ENCODE measurements around the gene AMER3. TPM values are rescaled to one million over a fixed set of nuclear protein-coding genes. Genes with fewer than 3 reads are reported as not detected.

Gene AMER3
- total RNA-seq, 1 experiment from 2014 or later: not detected

DNA sequence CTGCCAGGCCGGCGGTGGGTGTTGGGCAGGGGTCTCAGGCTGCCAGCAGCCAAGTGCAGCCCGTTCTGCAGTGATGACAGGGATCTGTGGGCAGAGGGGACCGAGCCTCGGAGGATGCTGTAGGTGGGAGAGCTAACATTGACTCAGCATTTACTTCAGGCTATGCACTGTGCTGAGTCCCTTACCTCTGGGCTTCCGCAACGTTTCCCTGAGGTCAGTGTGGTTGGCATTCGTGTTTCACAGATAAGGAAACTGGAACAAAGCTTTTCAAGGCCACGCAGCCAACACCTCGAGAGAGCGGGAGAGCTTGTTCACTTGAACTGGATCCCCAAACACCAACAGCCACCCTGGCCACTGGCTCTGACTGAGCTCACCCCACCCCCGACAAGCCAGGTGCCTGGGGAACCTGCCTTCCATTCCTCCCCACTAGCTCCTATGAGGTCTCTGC is 27.3 kb upstream of the AMER3 start:
- Histone ChIP-seq H3K27me3 (ENCODE audit: control insufficient read depth, insufficient read depth, low read length) (no peaks in the 10 kb centered on the region; the same call in 1 of the 2 replicates), H3K4me1 (ENCODE audit: control insufficient read depth, insufficient read depth, low read length) (peaks cover 8% of the 10 kb centered on the region), H3K27ac (ENCODE audit: low read length) (peak overlapping the region; percentile 65; the same call in 1 of the 2 replicates), H3K36me3 (ENCODE audit: control insufficient read depth, insufficient read depth, low read length) (no peaks in the 10 kb centered on the region), H3K4me3 (ENCODE audit: low read depth in 2 of 2, low read length in 2 of 2) (peak overlapping the region; percentile 64 to 74), H3K9me3 (ENCODE audit: control insufficient read depth, insufficient read depth, low read depth, low read length) (no peaks in the 10 kb centered on the region)
- CTCF ChIA-PET: no interaction called here
- in situ Hi-C loops (cut with HindIII; ENCODE audit: low pct_unique_long_range_greater_than_20kb, low sequenced_read_pairs) (no loop called here), intact Hi-C loops (cut with micrococcal nuclease; ENCODE audit: unreplicated experiment) (no loop called here)
- ATAC-seq (peak; percentile 62), DNase-seq (ENCODE audit: low read depth, low spot score) (no peak)
- POLR2A ChIA-PET: no interaction called here
- TF ChIP-seq POLR2AphosphoS5 (IDR thresholded peaks at IDR 0.05; ENCODE audit: low read depth, low read length): no peak
- TF ChIP-seq, protein P1, sequence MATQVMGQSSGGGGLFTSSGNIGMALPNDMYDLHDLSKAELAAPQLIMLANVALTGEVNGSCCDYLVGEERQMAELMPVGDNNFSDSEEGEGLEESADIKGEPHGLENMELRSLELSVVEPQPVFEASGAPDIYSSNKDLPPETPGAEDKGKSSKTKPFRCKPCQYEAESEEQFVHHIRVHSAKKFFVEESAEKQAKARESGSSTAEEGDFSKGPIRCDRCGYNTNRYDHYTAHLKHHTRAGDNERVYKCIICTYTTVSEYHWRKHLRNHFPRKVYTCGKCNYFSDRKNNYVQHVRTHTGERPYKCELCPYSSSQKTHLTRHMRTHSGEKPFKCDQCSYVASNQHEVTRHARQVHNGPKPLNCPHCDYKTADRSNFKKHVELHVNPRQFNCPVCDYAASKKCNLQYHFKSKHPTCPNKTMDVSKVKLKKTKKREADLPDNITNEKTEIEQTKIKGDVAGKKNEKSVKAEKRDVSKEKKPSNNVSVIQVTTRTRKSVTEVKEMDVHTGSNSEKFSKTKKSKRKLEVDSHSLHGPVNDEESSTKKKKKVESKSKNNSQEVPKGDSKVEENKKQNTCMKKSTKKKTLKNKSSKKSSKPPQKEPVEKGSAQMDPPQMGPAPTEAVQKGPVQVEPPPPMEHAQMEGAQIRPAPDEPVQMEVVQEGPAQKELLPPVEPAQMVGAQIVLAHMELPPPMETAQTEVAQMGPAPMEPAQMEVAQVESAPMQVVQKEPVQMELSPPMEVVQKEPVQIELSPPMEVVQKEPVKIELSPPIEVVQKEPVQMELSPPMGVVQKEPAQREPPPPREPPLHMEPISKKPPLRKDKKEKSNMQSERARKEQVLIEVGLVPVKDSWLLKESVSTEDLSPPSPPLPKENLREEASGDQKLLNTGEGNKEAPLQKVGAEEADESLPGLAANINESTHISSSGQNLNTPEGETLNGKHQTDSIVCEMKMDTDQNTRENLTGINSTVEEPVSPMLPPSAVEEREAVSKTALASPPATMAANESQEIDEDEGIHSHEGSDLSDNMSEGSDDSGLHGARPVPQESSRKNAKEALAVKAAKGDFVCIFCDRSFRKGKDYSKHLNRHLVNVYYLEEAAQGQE (IDR thresholded peaks at IDR 0.05; ENCODE audit: insufficient read depth in 1 of 2, low read depth in 2 of 2, low read length in 1 of 2): no peak
- no peak for TF ChIP-seq TCF7L2 (IDR thresholded peaks at IDR 0.05; ENCODE audit: low read depth, low read length)
- TF ChIP-seq, protein P2, sequence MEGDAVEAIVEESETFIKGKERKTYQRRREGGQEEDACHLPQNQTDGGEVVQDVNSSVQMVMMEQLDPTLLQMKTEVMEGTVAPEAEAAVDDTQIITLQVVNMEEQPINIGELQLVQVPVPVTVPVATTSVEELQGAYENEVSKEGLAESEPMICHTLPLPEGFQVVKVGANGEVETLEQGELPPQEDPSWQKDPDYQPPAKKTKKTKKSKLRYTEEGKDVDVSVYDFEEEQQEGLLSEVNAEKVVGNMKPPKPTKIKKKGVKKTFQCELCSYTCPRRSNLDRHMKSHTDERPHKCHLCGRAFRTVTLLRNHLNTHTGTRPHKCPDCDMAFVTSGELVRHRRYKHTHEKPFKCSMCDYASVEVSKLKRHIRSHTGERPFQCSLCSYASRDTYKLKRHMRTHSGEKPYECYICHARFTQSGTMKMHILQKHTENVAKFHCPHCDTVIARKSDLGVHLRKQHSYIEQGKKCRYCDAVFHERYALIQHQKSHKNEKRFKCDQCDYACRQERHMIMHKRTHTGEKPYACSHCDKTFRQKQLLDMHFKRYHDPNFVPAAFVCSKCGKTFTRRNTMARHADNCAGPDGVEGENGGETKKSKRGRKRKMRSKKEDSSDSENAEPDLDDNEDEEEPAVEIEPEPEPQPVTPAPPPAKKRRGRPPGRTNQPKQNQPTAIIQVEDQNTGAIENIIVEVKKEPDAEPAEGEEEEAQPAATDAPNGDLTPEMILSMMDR (IDR thresholded peaks at IDR 0.05): no peak
- no peak for TF ChIP-seq SIN3A (IDR thresholded peaks at IDR 0.05; ENCODE audit: borderline replicate concordance, insufficient read depth, low read depth, low read length)
- BruUV-seq (replicated peaks): no TSS peak

DNA sequence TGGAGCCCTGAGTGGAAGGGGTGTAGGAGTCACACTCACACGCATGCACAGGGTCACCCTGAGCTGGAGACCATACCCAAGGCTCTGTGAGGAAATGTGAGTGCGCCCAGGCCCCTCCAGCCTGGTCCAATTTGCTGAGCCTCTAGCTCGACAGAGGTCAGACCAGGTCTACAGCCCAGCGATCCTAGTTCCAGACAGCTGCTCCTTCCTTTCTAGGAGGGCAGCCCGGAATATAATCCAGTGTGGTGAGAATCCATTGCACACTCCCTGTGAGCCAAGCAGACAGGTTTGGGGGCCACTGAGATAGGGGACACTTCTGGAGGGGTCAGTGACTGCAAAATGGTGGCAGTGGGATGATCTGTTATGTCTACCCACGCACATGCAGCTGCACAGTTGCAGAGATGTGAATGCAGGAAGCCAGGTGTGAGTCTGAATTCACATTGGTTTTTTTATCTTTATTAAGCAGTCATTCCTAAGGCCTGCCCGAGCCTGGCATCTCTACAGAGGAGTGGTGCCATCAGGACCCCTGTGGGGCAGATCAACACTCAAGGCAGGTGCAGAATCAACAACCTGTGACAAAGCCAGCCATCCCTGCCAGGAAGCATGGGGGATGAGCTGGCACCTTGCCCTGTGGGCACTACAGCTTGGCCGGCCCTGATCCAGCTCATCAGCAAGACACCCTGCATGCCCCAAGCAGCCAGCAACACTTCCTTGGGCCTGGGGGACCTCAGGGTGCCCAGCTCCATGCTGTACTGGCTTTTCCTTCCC is 26.6 kb upstream of the AMER3 start, which contains the start of gene GPR148:
TSS of gene GPR148 (plus strand) at position 522 of the 768 bp plus-strand sequence. CDS start at position 604, 82 bp downstream.
- Histone ChIP-seq H3K4me1 (ENCODE audit: control insufficient read depth, insufficient read depth, low read length) (peaks cover 8% of the 10 kb centered on the region), H3K27me3 (ENCODE audit: control insufficient read depth, insufficient read depth, low read length) (no peaks in the 10 kb centered on the region; the same call in 1 of the 2 replicates), H3K27ac (ENCODE audit: low read length) (peak within 1 kb of the TSS; percentile 65; the same call in 1 of the 2 replicates), H3K9me3 (ENCODE audit: control insufficient read depth, insufficient read depth, low read depth, low read length) (no peaks in the 10 kb centered on the region), H3K36me3 (ENCODE audit: control insufficient read depth, insufficient read depth, low read length) (no peaks in the 10 kb centered on the region), H3K4me3 (ENCODE audit: low read depth in 2 of 2, low read length in 2 of 2) (peak within 1 kb of the TSS; percentile 64 to 74)
- ChIA-PET CTCF (no interaction called here), POLR2A (interaction anchor here (0.5 kb wide), 1 partner anchor 1709 kb away, joined by 5 read pairs; no protein-coding TSS in a partner anchor)
- in situ Hi-C loops (cut with HindIII; ENCODE audit: low pct_unique_long_range_greater_than_20kb, low sequenced_read_pairs): no loop called here
- BruUV-seq (replicated peaks): no TSS peak
- intact Hi-C loops (cut with micrococcal nuclease; ENCODE audit: unreplicated experiment): no loop called here
- TF ChIP-seq SIN3A (IDR thresholded peaks at IDR 0.05; ENCODE audit: borderline replicate concordance, insufficient read depth, low read depth, low read length) (no peak), TCF7L2 (IDR thresholded peaks at IDR 0.05; ENCODE audit: low read depth, low read length) (no peak), POLR2AphosphoS5 (IDR thresholded peaks at IDR 0.05; ENCODE audit: low read depth, low read length) (no peak)
- TF ChIP-seq, protein P2 (IDR thresholded peaks at IDR 0.05): no peak
- TF ChIP-seq, protein P1 (IDR thresholded peaks at IDR 0.05; ENCODE audit: insufficient read depth in 1 of 2, low read depth in 2 of 2, low read length in 1 of 2): no peak
- ATAC-seq (no peak), DNase-seq (ENCODE audit: low read depth, low spot score) (no peak)

Measured in Panc1 (cell line).